Measurements from ENCODE around the gene USP10. TPM values are rescaled to one million over a fixed set of nuclear protein-coding genes. Genes with fewer than 3 reads are reported as not detected.

Gene USP10
- polyA plus RNA-seq, 2 of the 4 experiments (the other 2 are of a cell fraction), result 61.5 to 93.5 TPM

DNA sequence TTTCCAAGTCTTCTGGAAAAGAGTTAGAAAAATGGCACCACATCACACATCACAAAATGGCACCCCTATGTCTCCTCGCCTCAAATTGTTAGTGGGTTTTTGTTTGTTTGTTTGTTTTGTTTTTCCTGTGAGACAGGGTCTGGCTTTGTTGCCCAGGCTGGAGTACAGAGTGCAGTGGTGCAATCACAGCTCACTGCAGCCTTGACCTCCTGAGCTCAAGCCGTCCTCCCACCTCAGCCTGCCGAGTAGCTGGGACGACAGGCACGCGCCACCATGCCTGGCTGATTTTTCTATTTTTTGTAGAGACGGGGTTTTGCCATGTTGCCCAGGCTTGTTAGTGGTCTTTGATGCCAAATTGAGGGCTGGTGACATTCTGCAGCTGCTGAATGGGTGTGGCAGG lies 116.2 kb downstream of the USP10 start:
- TF ChIP-seq POLR2AphosphoS2 (conservative IDR thresholded peaks at IDR 0.05; ENCODE audit: low read length) (no peak), HES2 (IDR thresholded peaks at IDR 0.05) (no peak), FOSL2 (IDR thresholded peaks at IDR 0.05) (no peak), FOSL2 (CRISPR knock-in tag; IDR thresholded peaks at IDR 0.05) (no peak), FOXS1 (CRISPR knock-in tag; IDR thresholded peaks at IDR 0.05) (no peak), KDM5A (IDR thresholded peaks at IDR 0.05) (no peak), ZSCAN20 (CRISPR knock-in tag; IDR thresholded peaks at IDR 0.05) (no peak), RAD21 (conservative IDR thresholded peaks at IDR 0.05 in 1 of 2, IDR thresholded peaks at IDR 0.05 in 1 of 2) (no peak), RCOR1 (IDR thresholded peaks at IDR 0.05; ENCODE audit: low read depth, low read length) (no peak), BHLHE40 (IDR thresholded peaks at IDR 0.05; ENCODE audit: low read depth, low read length) (no peak), CHD2 (IDR thresholded peaks at IDR 0.05; ENCODE audit: low read length, partially characterized antibody) (no peak), SREBF2 (IDR thresholded peaks at IDR 0.05) (no peak), HDAC2 (IDR thresholded peaks at IDR 0.05) (no peak)
- ChIA-PET CTCF (interaction anchor here (0.9 to 1.9 kb wide), 3 partner anchors 15 to 136 kb away, joined by 3 to 9 read pairs (median 4); no protein-coding TSS in a partner anchor), POLR2A (no interaction called here)
- ATAC-seq (no peak), FAIRE-seq (no peak), DNase-seq (ENCODE audit: low read depth in 1 of 2, low spot score in 1 of 2) (no peak)
- Histone ChIP-seq H3K4me3 (no peak overlapping the region), H3K4me1 (peaks cover 11% of the 10 kb centered on the region; the same call in 2 of the 3 replicates), H3K9me3 (no peaks in the 10 kb centered on the region; the same call in 2 of the 3 replicates), H3K27ac (no peak overlapping the region), H3K4me2 (no peak overlapping the region)
- WGBS (ENCODE audit: missing lambda C conversion rate), result 76% methylated on average over 6 of the region's 7 CpGs

DNA sequence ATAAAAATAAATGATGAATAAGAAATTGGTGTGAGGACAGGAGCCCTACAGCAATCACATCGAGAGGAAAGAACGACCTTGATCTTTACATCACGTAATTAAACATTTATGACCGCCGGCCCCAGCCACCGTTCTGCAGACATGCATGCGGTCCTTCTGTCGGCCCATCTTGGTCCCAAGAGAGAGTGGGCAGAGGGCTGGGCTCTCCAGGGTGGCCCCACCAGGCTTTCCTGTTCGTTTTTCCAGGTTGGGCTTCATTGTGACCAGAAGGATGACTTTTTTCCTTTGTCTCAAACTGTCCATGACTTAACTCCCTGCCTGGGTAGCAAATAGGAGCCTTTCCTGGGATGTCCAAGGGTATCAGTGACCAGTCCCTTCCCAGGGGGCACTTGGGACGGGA lies 116.7 kb downstream of the USP10 start:
- Histone ChIP-seq H3K27ac (no peak overlapping the region), H3K4me2 (no peak overlapping the region), H3K4me3 (no peak overlapping the region), H3K4me1 (peaks cover 11% of the 10 kb centered on the region; the same call in 2 of the 3 replicates), H3K9me3 (no peaks in the 10 kb centered on the region; the same call in 2 of the 3 replicates)
- FAIRE-seq, result no peak
- ATAC-seq, result no peak
- POLR2A ChIA-PET, result no interaction called here
- CTCF ChIA-PET, result interaction anchor here (0.9 to 1.3 kb wide), 3 partner anchors 44 to 136 kb away, joined by 3 to 4 read pairs (median 3); no protein-coding TSS in a partner anchor
- DNase-seq (ENCODE audit: low read depth in 1 of 2, low spot score in 1 of 2), result no peak
- WGBS (ENCODE audit: missing lambda C conversion rate), result 81% methylated on average over 10 of the region's 10 CpGs
- no peak for TF ChIP-seq RARB (CRISPR knock-in tag; IDR thresholded peaks at IDR 0.05)
- no peak for TF ChIP-seq RFX5 (IDR thresholded peaks at IDR 0.05)
- TF ChIP-seq, protein P1, sequence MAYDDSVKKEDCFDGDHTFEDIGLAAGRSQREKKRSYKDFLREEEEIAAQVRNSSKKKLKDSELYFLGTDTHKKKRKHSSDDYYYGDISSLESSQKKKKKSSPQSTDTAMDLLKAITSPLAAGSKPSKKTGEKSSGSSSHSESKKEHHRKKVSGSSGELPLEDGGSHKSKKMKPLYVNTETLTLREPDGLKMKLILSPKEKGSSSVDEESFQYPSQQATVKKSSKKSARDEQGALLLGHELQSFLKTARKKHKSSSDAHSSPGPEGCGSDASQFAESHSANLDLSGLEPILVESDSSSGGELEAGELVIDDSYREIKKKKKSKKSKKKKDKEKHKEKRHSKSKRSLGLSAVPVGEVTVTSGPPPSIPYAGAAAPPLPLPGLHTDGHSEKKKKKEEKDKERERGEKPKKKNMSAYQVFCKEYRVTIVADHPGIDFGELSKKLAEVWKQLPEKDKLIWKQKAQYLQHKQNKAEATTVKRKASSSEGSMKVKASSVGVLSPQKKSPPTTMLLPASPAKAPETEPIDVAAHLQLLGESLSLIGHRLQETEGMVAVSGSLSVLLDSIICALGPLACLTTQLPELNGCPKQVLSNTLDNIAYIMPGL (CRISPR knock-in tag; IDR thresholded peaks at IDR 0.05; ENCODE audit: borderline replicate concordance), result no peak
- TF ChIP-seq CTCF (IDR thresholded peaks at IDR 0.05), result no peak
- TF ChIP-seq BHLHE40 (IDR thresholded peaks at IDR 0.05; ENCODE audit: low read depth, low read length), result no peak
- no peak for TF ChIP-seq EHF (CRISPR knock-in tag; IDR thresholded peaks at IDR 0.05)
- no peak for TF ChIP-seq HOXB13 (CRISPR knock-in tag; IDR thresholded peaks at IDR 0.05; ENCODE audit: low read depth)
- no peak for TF ChIP-seq CEBPB (IDR thresholded peaks at IDR 0.05)
- TF ChIP-seq ZSCAN20 (CRISPR knock-in tag; IDR thresholded peaks at IDR 0.05), result no peak
- TF ChIP-seq CBX8 (IDR thresholded peaks at IDR 0.05), result no peak
- no peak for TF ChIP-seq HOXA7 (CRISPR knock-in tag; IDR thresholded peaks at IDR 0.05)
- no peak for TF ChIP-seq KDM5A (IDR thresholded peaks at IDR 0.05)
- no peak for TF ChIP-seq JUNB (IDR thresholded peaks at IDR 0.05)
- no peak for TF ChIP-seq FOSL2 (IDR thresholded peaks at IDR 0.05)
- no peak for TF ChIP-seq FOSL2 (CRISPR knock-in tag; IDR thresholded peaks at IDR 0.05)
- no peak for TF ChIP-seq CHD2 (IDR thresholded peaks at IDR 0.05; ENCODE audit: low read length, partially characterized antibody)

Data from A549 (cell line).